Activated CD4-positive, CD25-positive, alpha-beta regulatory T cell treated with anti-CD3 and anti-CD28 coated beads, Interleukin-2, amount 50 U/mL, for 24 hours (primary cell): Measurements from ENCODE around the gene TTLL3.

Experiments
- ATAC-seq, 2 donors: fragments of 150-1000 bp; cut with Tn5 transposase; one replicate each; pipeline ENCODE4 v1.10.0; 2021; ENCODE audit warnings: mild to moderate bottlenecking in 1 of 2, moderate library complexity in 1 of 2

TTLL3 gene

DNA sequence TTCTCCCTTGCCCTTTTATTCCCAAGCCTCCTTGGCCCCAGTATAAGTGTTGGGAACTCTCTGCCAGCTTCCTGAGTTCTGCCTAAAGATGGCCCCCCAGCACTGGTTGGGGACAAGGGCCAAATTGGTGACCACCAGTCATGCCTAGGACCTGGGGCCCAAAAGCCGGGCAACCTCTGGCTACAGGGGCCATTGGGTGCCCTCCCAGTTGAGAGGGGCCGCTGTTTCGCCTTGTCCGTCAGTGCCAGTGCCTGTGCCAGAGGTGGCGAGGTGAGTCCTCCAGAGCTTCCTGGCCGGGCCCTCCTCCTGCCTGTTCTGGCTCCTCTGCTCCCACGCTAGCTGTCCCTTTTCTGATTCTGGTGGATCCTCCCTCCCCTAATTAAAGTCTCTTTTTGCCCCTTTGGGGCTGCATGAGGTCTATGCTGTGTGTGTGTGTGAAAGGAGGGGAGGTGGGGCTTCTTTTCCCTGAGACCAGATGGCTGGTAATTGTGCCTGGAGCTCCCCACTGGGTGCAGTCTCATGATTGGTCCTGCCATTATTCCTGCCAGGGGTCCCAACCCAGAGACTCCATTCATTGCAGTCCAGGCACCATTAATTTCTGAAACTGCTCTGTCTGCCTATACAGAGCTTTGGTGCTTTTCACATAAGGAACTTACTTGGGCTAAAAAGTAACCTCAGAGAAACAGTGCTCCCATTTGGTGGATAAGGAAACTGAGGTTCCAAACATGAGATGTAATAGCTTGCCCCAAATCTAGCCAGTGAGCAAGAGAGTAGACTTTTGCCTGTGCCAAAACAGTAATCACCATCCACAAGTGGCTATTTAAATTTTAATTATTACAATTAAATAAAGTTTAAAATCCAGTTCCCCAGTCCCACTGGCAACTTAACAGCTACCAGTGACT lies 3.1 kb upstream of the TTLL3 start:
- no peak for ATAC-seq

DNA sequence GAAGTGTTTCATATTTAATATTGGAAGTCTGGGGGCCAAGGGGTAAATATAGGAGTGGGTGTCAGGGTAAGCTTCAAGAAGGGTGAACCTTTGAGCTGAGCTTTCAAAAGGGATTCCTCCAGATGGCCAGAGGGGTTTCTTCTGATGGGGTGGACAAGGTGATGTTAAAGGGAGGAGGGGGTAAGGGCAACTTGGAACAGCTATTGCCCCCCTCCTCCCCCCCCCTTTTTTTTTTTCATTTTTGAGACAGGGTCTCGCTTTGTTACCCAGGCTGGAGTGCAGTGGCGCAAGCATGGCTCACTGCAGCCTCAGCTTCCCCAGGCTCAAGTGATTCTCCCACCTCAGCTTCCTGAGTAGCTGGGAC lies 2.1 kb upstream of the TTLL3 start:
- ATAC-seq = no peak

GRCh38 chr3:9808345-9809037 lies 1.6 kb upstream of the TTLL3 start:
- ATAC-seq = peak; percentile 65 to 73

DNA sequence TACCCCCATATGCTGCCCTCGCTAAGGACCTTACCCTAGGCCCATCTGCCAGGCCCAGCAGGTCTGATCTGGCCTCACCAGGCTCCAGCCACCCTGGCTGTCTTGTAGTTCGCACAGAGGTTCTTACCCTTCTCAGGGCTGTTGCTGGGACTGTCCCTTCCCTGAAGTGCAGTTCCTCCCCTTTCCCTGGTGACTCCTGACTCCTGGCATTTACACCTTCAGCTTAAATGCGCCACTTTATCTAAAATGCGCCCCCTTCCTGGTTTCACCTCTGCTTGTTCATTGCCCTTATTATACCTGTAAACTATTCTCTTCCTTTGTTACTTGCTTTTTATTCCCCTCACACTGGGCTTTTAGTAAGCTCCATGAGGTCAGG lies 835 bp upstream of the TTLL3 start:
- peak; percentile 15 to 18 for ATAC-seq

DNA sequence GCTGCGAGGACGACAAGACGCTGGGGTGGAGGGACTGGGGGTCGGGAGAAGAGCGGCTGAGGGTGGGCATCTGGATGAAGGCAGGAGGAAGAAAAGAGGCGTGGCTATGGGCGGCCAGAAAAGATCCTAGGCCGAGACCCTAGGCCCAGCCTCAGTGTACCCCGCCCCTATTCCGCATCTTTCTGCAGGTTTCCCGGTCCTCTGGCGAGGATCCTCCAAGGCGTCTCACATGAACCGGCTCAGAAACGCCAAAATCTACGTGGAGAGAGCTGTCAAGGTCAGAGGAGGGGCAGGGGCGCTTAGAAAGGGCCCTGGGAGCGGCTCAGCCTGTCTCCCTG lies 340 bp downstream of the TTLL3 start:
- ATAC-seq = no peak

- no peak for ATAC-seq
These were observed 784 bp downstream of the TTLL3 start for GRCh38 chr3:9810846-9811245.

GRCh38 chr3:9812870-9813483 lies 2.9 kb downstream of the TTLL3 start:
- no peak for ATAC-seq

- no peak for ATAC-seq
These were observed 5.9 kb downstream of the TTLL3 start for GRCh38 chr3:9815986-9816385.

GRCh38 chr3:9817436-9817835 lies 7.4 kb downstream of the TTLL3 start:
- no peak for ATAC-seq

DNA sequence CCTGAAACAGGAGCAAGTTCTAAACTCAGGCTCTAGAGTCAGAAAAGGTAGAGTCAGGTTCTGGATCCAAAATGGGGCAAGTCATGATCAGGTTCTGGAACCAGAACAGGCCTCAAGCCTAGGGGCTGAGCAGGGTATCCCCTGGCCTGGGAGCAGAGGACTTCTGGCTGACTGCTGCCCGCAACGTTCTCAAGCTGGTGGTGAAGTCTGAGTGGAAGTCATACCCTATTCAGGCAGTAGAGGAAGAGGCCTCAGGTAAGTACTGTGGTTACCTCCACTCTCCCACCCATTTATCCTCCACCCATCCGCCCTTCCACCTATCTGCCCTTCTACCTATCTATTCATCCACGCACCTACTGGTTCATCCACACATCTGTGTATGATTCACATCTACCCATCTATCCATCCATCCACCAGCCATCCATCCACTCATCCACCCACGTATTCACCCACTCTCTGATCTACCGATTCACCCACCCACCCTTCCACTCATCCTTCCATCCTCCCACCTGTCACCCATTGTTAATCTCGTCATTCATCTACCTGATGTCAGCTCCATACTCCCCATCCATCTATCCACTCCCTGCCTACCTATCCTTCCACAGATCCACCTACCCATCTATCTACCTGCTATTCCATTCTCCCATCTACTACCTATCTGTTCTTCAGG lies 8.7 kb downstream of the TTLL3 start:
- ATAC-seq = no peak

GRCh38 chr3:9820543-9820942 lies 10.5 kb downstream of the TTLL3 start:
- no peak for ATAC-seq

- no peak for ATAC-seq
These were observed 10.9 kb downstream of the TTLL3 start for GRCh38 chr3:9820946-9821345.

DNA sequence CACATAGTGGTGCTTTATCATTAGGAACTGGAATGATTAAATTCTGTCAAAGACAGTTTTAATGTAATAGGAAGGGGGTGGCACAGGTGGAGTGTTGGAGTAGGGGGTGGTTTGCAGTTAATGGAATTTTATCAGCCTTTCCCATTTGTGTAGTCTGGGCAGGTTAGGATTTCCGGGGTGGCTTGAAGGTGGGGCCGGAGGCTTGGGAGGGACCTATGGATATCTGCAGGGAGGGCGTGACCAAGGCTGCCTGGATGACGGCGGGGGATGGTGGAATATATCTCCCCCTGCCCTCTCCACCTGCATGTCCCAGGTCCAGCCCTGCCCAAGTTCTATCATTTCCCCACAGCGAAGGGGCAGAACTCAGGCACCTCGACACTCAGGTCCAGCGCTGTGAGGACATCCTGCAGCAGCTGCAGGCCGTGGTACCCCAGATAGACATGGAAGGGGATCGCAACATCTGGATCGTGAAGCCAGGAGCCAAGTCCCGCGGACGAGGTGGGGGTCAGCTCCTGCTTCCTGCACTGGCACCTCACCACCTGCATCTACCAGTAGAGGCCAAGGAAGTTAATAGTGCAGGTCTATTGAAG lies 15.5 kb downstream of the TTLL3 start:
- no peak for ATAC-seq

DNA sequence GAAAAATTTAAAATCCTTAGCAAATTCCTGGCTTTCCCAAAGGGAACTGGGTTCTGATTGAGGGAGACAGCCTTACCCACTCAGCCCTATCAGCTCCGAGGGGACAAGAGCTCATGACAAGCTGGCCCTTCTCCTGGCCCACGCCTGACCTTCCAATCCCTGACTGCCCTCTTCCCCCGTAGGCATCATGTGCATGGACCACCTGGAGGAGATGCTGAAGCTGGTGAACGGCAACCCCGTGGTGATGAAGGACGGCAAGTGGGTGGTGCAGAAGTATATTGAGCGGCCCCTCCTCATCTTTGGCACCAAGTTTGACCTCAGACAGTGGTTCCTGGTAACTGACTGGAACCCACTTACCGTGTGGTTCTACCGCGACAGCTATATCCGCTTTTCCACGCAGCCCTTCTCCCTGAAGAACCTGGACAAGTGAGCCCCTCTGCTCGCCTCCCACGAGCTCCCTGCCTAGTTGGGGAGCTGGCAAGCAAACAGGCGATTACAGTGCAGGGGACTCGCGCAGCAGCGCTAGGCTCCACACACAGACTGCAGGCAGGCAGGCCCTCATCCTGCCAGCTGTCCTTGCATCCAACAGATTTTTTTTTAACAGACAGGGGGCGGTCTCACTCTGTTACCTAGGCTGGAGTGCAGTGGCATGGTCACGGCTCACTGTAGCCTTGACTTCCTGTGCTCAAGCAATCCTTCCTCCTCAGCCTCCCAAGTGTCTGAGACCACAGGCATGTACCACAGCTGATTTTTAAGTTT lies 16.9 kb downstream of the TTLL3 start:
- ATAC-seq = peak in 1 of 2 donors; percentile 66

- no peak for ATAC-seq
These were observed 19.0 kb downstream of the TTLL3 start for GRCh38 chr3:9828801-9829755.

DNA sequence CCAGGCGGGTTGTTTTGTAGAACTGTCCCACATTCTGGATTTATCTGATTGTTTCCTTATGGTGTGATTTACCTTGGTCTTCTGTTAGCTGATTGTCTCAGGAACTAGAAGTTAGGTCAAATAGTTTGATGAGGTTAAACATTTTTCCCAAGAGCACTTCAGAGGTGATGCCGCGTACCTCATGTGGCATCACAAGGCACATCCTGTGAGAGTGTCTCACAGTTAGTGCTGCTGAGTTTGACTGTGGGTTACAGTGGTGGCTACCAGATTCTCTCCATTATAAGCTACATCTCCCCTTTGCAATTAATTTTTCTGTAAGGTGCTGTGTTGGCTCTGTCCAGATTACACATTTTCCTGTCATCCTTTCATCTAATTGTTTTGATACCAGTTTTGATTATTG lies 21.2 kb downstream of the TTLL3 start:
- ATAC-seq = no peak

DNA sequence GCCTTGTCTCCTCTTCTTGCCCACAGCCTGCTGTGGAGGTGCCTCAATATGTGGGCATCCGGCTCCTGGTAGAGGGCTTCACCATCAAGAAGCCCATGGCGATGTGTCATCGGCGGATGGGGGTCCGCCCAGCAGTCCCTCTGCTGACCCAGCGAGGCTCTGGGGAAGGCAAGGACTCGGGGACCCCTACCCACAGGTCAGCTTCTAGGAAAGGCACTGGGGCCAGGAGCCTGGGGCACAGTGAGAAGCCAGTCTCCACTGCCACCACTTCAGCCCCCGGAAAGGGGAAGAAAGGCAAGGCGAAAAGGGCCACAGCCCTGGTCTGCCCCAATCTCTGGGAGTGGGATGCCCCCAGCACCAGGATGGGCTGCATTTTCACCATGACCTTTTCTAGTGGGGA lies 23.0 kb downstream of the TTLL3 start:
- ATAC-seq = no peak

- no peak for ATAC-seq
These were observed 24.7 kb downstream of the TTLL3 start for GRCh38 chr3:9834520-9835380.

- ATAC-seq = no peak
These were observed 27.9 kb downstream of the TTLL3 start for GRCh38 chr3:9837701-9838582.
